SU-DHL-6 (cell line): ENCODE measurements around the gene PDZD8.

Experiments used
- EZH2phosphoT487 ChIP-seq: fragments of 200-600 bp; sonication (generic), shearing (Covaris generic); conservative IDR thresholded peaks from 2 replicates; pipeline ENCODE4 v1.6.1; 2018; ENCODE audit warnings: mild to moderate bottlenecking, antibody characterized with exemption, low read length, moderate library complexity, mixed read lengths
- TF ChIP-seq, protein P1 (sequence below): fragments of 200-600 bp; sonication (generic); IDR thresholded peaks from one replicate; pipeline ENCODE4 v1.5.1; 2017; ENCODE audit warnings: antibody characterized with exemption, mild to moderate bottlenecking, low read length, moderate library complexity; ENCODE audit not compliant: insufficient read depth, poor library complexity, severe bottlenecking

DNA sequence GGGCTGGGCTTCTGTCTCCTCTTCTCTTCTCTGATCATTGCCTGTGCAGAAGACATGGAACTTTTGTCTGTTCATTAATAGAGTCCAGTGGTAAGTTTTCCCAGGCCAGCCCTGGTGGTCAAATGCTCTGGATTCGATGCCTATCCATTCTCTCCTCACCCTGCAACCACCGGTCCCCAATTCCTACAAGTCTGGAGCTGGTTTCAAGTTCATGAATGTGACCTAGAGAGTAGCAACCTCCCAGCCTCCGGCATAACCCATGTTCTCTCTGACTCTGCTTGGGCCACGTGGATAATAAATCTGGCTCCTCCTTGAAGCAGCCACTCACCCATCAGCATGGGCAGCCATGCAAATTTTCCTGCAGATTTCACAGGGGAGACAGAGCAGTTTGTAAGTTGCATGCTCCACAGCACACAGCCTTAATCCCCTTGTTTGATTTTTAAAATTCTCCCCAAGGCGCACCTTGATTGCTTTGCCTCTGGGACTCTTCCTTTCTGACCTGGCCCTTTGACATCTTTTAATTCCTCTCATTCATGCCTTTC is 37.3 kb upstream of the PDZD8 start:
- TF ChIP-seq, protein P1, sequence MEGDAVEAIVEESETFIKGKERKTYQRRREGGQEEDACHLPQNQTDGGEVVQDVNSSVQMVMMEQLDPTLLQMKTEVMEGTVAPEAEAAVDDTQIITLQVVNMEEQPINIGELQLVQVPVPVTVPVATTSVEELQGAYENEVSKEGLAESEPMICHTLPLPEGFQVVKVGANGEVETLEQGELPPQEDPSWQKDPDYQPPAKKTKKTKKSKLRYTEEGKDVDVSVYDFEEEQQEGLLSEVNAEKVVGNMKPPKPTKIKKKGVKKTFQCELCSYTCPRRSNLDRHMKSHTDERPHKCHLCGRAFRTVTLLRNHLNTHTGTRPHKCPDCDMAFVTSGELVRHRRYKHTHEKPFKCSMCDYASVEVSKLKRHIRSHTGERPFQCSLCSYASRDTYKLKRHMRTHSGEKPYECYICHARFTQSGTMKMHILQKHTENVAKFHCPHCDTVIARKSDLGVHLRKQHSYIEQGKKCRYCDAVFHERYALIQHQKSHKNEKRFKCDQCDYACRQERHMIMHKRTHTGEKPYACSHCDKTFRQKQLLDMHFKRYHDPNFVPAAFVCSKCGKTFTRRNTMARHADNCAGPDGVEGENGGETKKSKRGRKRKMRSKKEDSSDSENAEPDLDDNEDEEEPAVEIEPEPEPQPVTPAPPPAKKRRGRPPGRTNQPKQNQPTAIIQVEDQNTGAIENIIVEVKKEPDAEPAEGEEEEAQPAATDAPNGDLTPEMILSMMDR: no peak
- TF ChIP-seq EZH2phosphoT487: no peak
